HG03095 (cell line): ENCODE results near the gene ASB10.

Experiments
- ATAC-seq: cut with Tn5 transposase; IDR thresholded peaks from one replicate; pipeline ENCODE4 v1.9.1; 2021; ENCODE audit warnings: moderate library complexity; ENCODE audit not compliant: unreplicated experiment

Gene ASB10

GRCh38 chr7:151137791-151138152 is 49.3 kb downstream of the ASB10 start:
- ATAC-seq: no peak

DNA sequence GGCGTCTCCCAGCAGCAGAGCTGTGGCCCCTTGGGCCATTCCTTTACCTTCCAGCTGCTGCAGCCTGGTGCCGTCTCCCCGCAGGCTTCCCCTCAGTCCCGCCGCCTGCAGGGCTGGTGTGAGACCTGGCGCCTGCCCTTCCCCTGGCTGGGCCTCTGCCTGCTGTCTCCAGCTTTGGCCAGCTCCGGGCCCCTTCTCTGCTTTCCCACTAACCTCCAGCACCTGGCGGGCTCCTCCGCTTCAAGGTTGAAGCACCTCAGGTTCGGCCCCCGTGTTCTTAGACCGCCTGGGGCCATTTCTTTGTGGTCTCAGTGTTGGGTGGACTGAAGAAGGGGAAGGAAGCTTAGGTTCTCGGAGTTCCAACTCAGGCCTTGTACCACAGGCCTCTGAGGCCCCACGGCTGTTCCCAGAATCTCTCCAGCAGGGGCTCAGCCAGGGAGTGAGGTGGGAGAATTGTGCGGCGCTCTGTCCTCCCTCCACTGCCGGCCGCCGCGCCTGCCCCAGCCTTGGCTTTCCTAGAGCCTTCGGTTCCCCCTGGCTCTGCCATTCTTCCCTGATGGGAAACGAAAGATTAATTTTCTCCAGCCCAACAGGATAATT is 49.9 kb downstream of the ASB10 start:
- ATAC-seq: no peak

GRCh38 chr7:151135866-151136843 is 50.9 kb downstream of the ASB10 start:
- ATAC-seq: no peak

DNA sequence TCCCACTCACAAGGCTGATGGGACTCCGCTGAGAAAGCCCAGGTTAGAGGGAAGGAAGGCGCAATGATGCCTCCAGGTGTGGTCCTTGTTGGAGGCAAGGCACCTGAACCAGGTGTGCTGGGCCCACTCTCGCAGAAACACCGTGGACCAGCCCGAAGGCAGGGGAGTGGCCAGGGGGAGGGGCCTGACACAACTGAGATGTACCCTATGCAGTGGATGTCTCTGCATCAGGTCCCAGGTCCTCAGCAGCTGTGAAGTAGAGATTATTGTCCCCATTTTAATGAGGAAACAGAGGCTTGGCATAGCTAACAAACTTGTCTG is 51.6 kb downstream of the ASB10 start:
- ATAC-seq: no peak

DNA sequence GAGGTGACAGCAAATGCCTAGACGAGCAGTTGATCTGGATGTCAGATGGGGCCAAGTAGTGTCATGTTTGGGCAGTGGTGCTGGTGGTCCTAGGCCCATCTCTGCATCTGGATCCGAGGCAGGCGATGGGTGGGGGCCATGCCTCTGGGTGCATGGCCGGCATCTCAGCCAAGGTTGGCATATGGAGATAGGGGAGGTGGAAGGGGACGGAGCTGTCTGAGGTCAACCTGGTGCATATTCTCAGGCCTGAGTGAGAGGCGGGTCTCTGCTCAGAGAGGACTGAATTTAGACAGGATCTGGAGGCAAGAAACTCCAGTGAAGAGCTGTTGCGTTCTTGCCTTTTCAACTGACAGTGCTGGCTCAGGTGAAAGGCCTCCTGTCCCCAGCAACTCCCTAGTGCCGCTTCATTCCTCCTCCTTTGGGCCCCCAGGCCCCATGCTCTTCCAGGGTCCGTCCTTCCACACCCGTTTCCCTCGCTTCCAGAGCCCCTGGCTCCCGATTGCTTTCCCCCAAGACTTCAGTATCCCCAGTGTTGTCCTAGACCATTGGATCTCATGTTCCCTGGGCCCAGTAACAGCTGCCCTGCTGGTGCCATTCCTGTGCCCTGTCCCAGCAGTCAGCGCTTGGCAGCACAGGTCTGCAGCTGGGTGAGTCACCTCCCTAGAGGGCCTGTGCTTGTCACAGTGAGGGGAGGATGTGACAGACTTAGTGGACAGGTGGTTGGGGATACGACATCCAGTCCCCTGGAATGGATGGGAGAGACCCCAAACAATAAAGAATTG is 52.1 kb downstream of the ASB10 start:
- ATAC-seq: no peak

GRCh38 chr7:151133986-151134742 is 52.9 kb downstream of the ASB10 start:
- no peak for ATAC-seq

- no peak for ATAC-seq
These were observed 53.6 kb downstream of the ASB10 start for GRCh38 chr7:151133266-151133985.

DNA sequence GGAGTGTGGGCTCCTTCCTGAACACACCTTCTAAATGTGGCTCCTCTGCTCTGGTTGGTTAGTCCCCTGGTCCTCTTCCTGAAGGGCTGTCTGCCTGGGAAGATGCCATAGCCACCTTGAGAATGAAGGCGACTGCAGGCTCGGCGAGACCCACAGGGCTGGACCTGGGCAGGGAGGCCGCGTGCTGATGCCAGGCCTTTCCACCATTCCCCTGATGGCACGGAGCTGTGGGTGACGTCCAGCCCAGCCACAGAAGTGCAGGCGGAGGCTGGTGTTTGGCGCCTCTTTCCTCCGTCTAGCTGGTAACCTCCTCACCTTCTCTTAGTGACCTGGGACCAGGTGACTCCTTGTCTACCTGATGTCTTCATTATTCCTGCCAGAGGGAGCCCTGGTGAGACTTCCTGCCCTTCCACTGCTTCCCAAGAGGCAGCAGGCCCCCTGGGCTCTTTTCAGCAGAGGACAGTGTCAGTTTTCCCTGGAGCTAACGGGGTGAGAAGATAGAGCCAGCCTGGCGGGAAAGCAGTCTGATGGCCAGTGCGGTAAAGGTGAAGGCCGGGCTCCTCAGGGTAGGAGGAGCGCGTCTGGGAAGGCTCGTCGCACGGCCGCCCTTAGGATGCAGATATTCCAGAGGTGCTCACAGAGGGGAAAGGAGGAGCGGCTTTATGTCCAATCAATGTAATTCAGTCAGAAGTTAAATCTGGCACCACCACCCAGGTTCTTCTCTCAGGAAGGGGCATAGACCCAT is 54.4 kb downstream of the ASB10 start:
- no peak for ATAC-seq

DNA sequence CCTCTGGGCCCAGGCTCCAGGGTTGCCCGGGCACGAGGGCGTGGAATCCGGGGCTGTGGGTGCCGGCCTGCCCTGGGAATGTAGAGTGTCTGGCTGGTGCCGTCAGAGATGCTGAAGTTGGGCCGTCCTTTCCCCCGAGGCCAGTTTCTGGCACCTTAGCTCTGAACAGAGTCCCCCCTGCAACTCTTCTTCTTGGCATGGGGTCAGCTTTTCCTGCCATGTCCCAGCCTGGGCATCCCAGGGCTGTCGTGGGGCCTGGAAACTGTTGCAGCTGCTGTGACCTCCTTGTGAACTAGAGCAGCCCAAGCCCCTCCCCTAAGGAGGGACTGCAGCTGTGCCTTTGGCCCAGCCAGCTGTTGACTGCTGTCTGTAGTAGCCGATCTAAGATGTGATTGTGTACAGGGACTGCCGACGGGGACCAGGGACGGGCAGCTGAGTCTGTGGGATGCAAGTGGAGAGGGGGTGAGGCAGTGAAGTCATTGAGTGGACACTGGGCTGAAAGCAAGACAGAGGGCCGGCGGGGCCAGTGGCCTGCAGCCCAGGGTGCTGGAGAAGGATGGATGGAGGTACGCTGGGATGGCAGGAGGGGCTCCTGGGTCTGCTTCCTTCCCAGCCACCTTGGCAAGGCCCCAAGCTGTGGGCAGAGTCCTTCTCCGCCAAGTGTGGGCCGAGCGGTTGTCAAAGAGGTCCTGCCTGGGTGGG is 55.3 kb downstream of the ASB10 start:
- no peak for ATAC-seq

GRCh38 chr7:151131224-151131591 is 55.8 kb downstream of the ASB10 start:
- no peak for ATAC-seq

DNA sequence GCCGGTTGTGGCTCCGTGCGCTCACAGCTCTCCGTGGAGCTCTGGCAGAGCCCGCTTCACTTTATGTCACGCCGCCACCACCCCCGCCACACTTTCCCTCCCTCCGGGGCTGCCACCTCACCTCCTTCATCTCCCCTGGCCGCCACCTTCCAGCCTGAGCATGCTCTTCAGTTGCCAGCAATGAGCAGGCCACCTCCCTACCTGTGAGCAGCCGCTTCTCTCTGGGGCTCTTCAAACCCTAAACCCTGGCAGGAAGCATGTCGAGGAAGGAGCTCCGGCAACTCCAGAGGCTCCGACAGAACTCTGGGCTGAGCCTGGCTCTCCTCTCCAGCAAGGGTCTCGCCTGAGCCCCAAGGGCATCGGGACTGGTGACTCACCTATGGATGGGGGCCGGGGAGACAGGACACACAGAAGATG is 56.3 kb downstream of the ASB10 start:
- no peak for ATAC-seq

GRCh38 chr7:151129960-151130591 is 57.0 kb downstream of the ASB10 start:
- ATAC-seq: no peak

GRCh38 chr7:151129117-151129959 is 57.7 kb downstream of the ASB10 start:
- ATAC-seq: no peak

GRCh38 chr7:151128716-151129115 is 58.3 kb downstream of the ASB10 start:
- no peak for ATAC-seq

GRCh38 chr7:151128144-151128543 is 58.9 kb downstream of the ASB10 start:
- ATAC-seq: no peak

DNA sequence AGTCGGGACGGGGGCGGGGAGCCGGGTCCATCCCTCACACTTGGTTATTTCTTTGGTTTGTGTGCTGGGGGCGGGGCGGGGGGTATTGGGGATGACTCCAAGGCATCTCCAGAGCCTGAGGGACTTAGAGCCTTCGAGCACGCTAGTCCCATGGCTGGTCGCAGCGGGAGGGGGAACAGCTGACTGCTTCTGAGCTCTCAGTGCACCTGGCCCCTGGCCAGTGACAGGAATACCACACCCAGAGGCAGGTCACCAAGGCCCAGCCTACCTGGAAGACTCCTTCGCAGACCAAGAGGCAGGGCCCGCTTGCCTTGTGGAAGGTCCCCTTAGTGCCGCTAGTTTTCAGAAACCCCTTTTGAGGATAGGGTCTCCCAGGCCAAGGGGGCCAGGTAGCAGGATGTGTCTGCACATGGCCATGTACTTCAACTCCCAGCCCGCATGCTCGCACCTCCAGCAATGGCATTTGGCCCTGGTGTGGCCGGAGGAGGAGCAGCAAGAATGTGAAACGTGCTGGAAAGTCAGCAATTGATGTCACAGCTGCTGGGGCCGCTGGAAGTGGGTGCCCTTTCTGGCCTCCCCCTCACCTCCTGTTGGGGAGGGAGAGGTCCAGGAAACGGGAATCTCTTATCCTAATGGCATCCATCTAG is 60.4 kb downstream of the ASB10 start:
- ATAC-seq: no peak

DNA sequence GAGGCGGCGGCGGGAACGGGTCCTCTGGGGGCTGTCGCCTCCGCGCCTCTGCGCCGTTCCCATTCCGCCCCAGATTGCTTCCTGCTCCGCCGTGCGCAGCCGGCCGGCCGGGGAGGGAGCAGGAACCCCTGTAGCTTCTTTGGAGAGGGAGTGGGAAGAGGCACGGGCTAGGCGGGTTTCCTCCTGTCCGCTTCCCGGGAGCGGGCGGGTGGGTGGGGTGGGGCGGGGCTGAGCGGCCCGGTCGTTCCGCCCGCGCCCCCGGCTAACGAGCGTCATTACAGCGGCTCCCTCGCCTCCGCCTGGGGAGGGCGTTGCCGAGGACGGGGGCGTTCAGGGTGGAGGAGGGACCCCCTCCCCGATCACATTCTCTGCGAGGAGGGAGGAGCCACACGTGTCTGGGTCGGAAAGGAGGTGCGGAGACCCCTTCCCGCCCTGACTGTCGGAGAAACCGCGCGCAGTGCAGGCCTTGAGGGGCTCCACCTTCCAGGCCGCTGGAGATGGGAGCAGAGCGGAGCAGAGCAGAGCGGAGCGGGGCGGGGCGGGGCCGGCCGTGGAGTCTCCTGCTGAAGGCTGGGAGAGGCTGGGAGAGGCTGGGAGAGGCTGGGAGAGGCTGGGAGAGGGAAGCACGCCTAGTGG is 61.1 kb downstream of the ASB10 start:
- no peak for ATAC-seq
